ENCODE data around the gene MRPL49.
"Not testable (repeated sequence)": the region's sequence is repeated elsewhere in the genome, so short reads cannot be mapped to it uniquely, and the experiment has no call there.

The MRPL49 gene

DNA sequence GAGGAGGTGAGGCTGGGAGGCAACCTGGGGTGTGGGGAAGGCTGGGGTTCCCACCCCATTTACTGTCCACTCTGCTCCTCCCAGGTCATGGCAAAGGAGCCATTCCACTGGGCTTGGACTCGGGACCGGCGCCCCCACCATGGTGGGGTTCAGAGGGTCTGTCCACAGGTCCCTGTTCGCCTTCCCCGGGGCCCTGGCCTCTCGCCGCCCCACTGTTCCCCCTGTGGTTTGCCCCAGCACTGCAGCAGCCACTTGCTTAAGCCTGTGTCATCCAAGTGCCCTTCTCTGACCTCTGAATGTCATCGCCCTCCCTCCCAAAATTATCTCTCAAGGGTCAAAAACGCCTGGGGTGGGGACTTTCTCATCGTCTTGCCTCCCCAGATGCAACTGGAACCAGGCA is 50.5 kb downstream of the MRPL49 start:
- ATAC-seq = no peak
- TF ChIP-seq GLIS3 (CRISPR knock-in tag; IDR thresholded peaks at IDR 0.05) = no peak
- TF ChIP-seq ZNF8 (CRISPR knock-in tag; IDR thresholded peaks at IDR 0.05) = no peak
- TF ChIP-seq TOX (CRISPR knock-in tag; IDR thresholded peaks at IDR 0.05; ENCODE audit: borderline replicate concordance) = no peak
- TF ChIP-seq ZNF70 (CRISPR knock-in tag; IDR thresholded peaks at IDR 0.05) = no peak
- TF ChIP-seq CSDC2 (CRISPR knock-in tag; IDR thresholded peaks at IDR 0.05) = no peak
- no peak for TF ChIP-seq ZC3H10 (CRISPR knock-in tag; IDR thresholded peaks at IDR 0.05)
- TF ChIP-seq, protein P1, sequence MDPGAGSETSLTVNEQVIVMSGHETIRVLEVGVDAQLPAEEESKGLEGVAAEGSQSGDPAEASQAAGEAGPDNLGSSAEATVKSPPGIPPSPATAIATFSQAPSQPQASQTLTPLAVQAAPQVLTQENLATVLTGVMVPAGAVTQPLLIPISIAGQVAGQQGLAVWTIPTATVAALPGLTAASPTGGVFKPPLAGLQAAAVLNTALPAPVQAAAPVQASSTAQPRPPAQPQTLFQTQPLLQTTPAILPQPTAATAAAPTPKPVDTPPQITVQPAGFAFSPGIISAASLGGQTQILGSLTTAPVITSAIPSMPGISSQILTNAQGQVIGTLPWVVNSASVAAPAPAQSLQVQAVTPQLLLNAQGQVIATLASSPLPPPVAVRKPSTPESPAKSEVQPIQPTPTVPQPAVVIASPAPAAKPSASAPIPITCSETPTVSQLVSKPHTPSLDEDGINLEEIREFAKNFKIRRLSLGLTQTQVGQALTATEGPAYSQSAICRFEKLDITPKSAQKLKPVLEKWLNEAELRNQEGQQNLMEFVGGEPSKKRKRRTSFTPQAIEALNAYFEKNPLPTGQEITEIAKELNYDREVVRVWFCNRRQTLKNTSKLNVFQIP (CRISPR knock-in tag; IDR thresholded peaks at IDR 0.05; ENCODE audit: borderline replicate concordance, low read depth) = no peak
- no peak for TF ChIP-seq ZFP30 (CRISPR knock-in tag; IDR thresholded peaks at IDR 0.05)

- not testable (repeated sequence) for ATAC-seq
Measured at GRCh38 chr11:65174571-65175010, 52.5 kb downstream of the MRPL49 start.
